NCI-H526 (cell line): ENCODE results near the gene RTL1.

Source experiments
- DNase-seq, 2 experiments: peaks; one replicate each; lab custom pipeline; 2025; lab: John Stamatoyannopoulos, UW

RTL1 gene

GRCh38 chr14:100834794-100835547 lies 68.6 kb downstream of the RTL1 start:
- DNase-seq: no peak

- no peak for DNase-seq
Observed at GRCh38 chr14:100834082-100834793, 69.3 kb downstream of the RTL1 start.

GRCh38 chr14:100832311-100832960 lies 71.1 kb downstream of the RTL1 start:
- no peak for DNase-seq

GRCh38 chr14:100830681-100831080 lies 72.8 kb downstream of the RTL1 start:
- DNase-seq: no peak
